WTC11 (cell line): Measurements from ENCODE around the gene TRPV5. TPM values are rescaled to one million over a fixed set of nuclear protein-coding genes. Genes with fewer than 3 reads are reported as not detected.

Experiments
- ATAC-seq: fragments of 200-7000 bp; cut with Tn5 transposase; 2 replicates; pipeline ENCODE4 v1.10.0; 2021; ENCODE audit warnings: mild to moderate bottlenecking, moderate library complexity
- CTCF ChIA-PET: fragments of 300-600 bp; sonication (Branson Sonifier 250); formaldehyde crosslinking; loops from one replicate; lab custom pipeline; 2021; ENCODE audit warnings: antibody characterized with exemption; lab: Charles Lee
- POLR2A ChIA-PET: fragments of 350-600 bp; sonication (Branson Sonifier 250); formaldehyde crosslinking; loops from one replicate; lab custom pipeline; 2021; ENCODE audit warnings: antibody characterized with exemption; lab: Charles Lee
- DNase-seq: peaks from one replicate; pipeline ENCODE4 v3.0.0; 2021; ENCODE audit warnings: low spot score
- H3K27ac Mint-ChIP-seq: 2 replicates; pipeline ENCODE4 v1.8.0; 2021; ENCODE audit warnings: mixed read lengths
- H3K27me3 Mint-ChIP-seq: 2 replicates; pipeline ENCODE4 v1.8.0; 2021; ENCODE audit warnings: low read depth, mild to moderate bottlenecking, moderate library complexity, mixed read lengths
- H3K36me3 Mint-ChIP-seq: 2 replicates; pipeline ENCODE4 v1.8.0; 2021; ENCODE audit warnings: mixed read lengths
- H3K4me1 Mint-ChIP-seq: 2 replicates; pipeline ENCODE4 v1.8.0; 2022; ENCODE audit warnings: mixed read lengths
- H3K4me3 Mint-ChIP-seq: 2 replicates; pipeline ENCODE4 v1.8.0; 2021; ENCODE audit warnings: mild to moderate bottlenecking, moderate library complexity, mixed read lengths
- H3K9me3 Mint-ChIP-seq: 2 replicates; pipeline ENCODE4 v1.8.0; 2021; ENCODE audit warnings: mixed read lengths
- ATF1 ChIP-seq: sonication (generic); formaldehyde crosslinking; IDR thresholded peaks from 2 replicates; pipeline ENCODE4 v1.8.1; 2023; ENCODE audit warnings: mild to moderate bottlenecking, moderate library complexity, missing genetic modification reagents
- CTCF ChIP-seq: fragments of 200-600 bp; IDR thresholded peaks from 2 replicates; pipeline ENCODE4 v1.8.0; 2022; ENCODE audit warnings: antibody characterized with exemption
- ELF4 ChIP-seq: sonication (generic); formaldehyde crosslinking; IDR thresholded peaks from 2 replicates; pipeline ENCODE4 v1.8.1; 2022; ENCODE audit warnings: low read depth, mild to moderate bottlenecking, moderate library complexity, missing genetic modification reagents
- EMX1 ChIP-seq: fragments of 250-450 bp; sonication (Bioruptor Pico); IDR thresholded peaks from 2 replicates; pipeline ENCODE4 v1.8.0; 2021; ENCODE audit warnings: mild to moderate bottlenecking
- ERG ChIP-seq: fragments of 250-450 bp; sonication (Bioruptor Pico); IDR thresholded peaks from 2 replicates; pipeline ENCODE4 v1.8.0; 2021; ENCODE audit warnings: mild to moderate bottlenecking
- FOXP4 ChIP-seq: sonication (generic); formaldehyde crosslinking; IDR thresholded peaks from 2 replicates; pipeline ENCODE4 v1.8.0; 2022; ENCODE audit warnings: mild to moderate bottlenecking, missing genetic modification reagents
- IRF1 ChIP-seq: sonication (generic); formaldehyde crosslinking; IDR thresholded peaks from 2 replicates; pipeline ENCODE4 v1.8.0; 2023; ENCODE audit warnings: missing genetic modification reagents
- IRF2 ChIP-seq: sonication (generic); formaldehyde crosslinking; IDR thresholded peaks from 2 replicates; pipeline ENCODE4 v1.8.0; 2022; ENCODE audit warnings: low read depth, missing genetic modification reagents, borderline replicate concordance
- NR2C2 ChIP-seq: sonication (generic); formaldehyde crosslinking; IDR thresholded peaks from 2 replicates; pipeline ENCODE4 v1.8.0; 2022; ENCODE audit warnings: mild to moderate bottlenecking, missing genetic modification reagents
- RELA ChIP-seq: sonication (generic); formaldehyde crosslinking; IDR thresholded peaks from 2 replicates; pipeline ENCODE4 v1.8.1; 2022; ENCODE audit warnings: missing genetic modification reagents, mild to moderate bottlenecking, borderline replicate concordance
- SMAD4 ChIP-seq: sonication (generic); formaldehyde crosslinking; IDR thresholded peaks from 2 replicates; pipeline ENCODE4 v1.8.0; 2022; ENCODE audit warnings: mild to moderate bottlenecking, missing genetic modification reagents
- TEAD4 ChIP-seq: sonication (generic); formaldehyde crosslinking; IDR thresholded peaks from 2 replicates; pipeline ENCODE4 v1.8.0; 2022; ENCODE audit warnings: mild to moderate bottlenecking, missing genetic modification reagents
- USF1 ChIP-seq: sonication (generic); formaldehyde crosslinking; IDR thresholded peaks from 2 replicates; pipeline ENCODE4 v1.8.0; 2022; ENCODE audit warnings: mild to moderate bottlenecking, missing genetic modification reagents
- USF2 ChIP-seq: sonication (generic); formaldehyde crosslinking; IDR thresholded peaks from 2 replicates; pipeline ENCODE4 v1.8.1; 2023; ENCODE audit warnings: mild to moderate bottlenecking, missing genetic modification reagents, moderate library complexity
- ZNF219 ChIP-seq: sonication (generic); formaldehyde crosslinking; IDR thresholded peaks from 2 replicates; pipeline ENCODE4 v1.8.0; 2023; ENCODE audit warnings: missing genetic modification reagents, mild to moderate bottlenecking, borderline replicate concordance
- ZNF281 ChIP-seq: sonication (generic); formaldehyde crosslinking; IDR thresholded peaks from 2 replicates; pipeline ENCODE4 v1.8.0; 2023; ENCODE audit warnings: mild to moderate bottlenecking, missing genetic modification reagents
- ZNF396 ChIP-seq: fragments of 250-450 bp; sonication (Bioruptor Pico); IDR thresholded peaks from 2 replicates; pipeline ENCODE4 v1.8.0; 2021; ENCODE audit warnings: mild to moderate bottlenecking, moderate library complexity, borderline replicate concordance
- ZNF416 ChIP-seq: fragments of 250-450 bp; sonication (Bioruptor Pico); IDR thresholded peaks from 2 replicates; pipeline ENCODE4 v1.9.0; 2021; ENCODE audit warnings: mild to moderate bottlenecking, inconsistent platforms
- ZNF532 ChIP-seq: fragments of 250-450 bp; sonication (Bioruptor Pico); IDR thresholded peaks from 2 replicates; pipeline ENCODE4 v1.9.0; 2021; ENCODE audit warnings: mild to moderate bottlenecking, borderline replicate concordance
- total RNA-seq: library from RNA; stranded (reverse); gene quantifications from 3 replicates; pipeline ENCODE4 v1.2.3, GENCODE V29; 2021

The TRPV5 gene
- total RNA-seq, 1 experiment from 2014 or later, result not detected

GRCh38 chr7:142894112-142894984, 39.2 kb downstream of the TRPV5 start:
- Mint-ChIP-seq H3K27ac (no peak overlapping the region), H3K36me3 (no peaks in the 10 kb centered on the region), H3K27me3 (no peaks in the 10 kb centered on the region; the same call in 1 of the 2 replicates), H3K9me3 (peaks cover 7% of the 10 kb centered on the region)
- ChIA-PET CTCF (interaction anchor here (1.3 to 1.5 kb wide), 3 partner anchors 9 to 21 kb away, joined by 5 to 7 read pairs (median 6); partner anchors contain the start of gene TRPV6), POLR2A (no interaction called here)
- no peak for DNase-seq
- no peak for TF ChIP-seq CTCF
- TF ChIP-seq ERG (CRISPR knock-in tag), result no peak
- TF ChIP-seq ZNF281 (CRISPR knock-in tag), result no peak
- TF ChIP-seq IRF2 (CRISPR knock-in tag), result no peak
- no peak for TF ChIP-seq FOXP4 (CRISPR knock-in tag)
- TF ChIP-seq USF1 (CRISPR knock-in tag), result no peak
- TF ChIP-seq ZNF219 (CRISPR knock-in tag), result no peak
- no peak for TF ChIP-seq ELF4 (CRISPR knock-in tag)
- no peak for TF ChIP-seq ZNF416 (CRISPR knock-in tag)
- TF ChIP-seq NR2C2 (CRISPR knock-in tag), result no peak
- TF ChIP-seq ZNF396, result no peak
- TF ChIP-seq SMAD4, result no peak
- no peak for TF ChIP-seq IRF1 (CRISPR knock-in tag)
- TF ChIP-seq RELA (CRISPR knock-in tag), result no peak
- TF ChIP-seq ZNF532 (CRISPR knock-in tag), result no peak
- no peak for TF ChIP-seq USF2 (CRISPR knock-in tag)
- no peak for TF ChIP-seq ATF1 (CRISPR knock-in tag)
- no peak for TF ChIP-seq EMX1
- TF ChIP-seq TEAD4 (CRISPR knock-in tag), result no peak
- TF ChIP-seq, all 79 proteins: peak for 0
- no peak for ATAC-seq
- no peak overlapping the region for H3K4me3 Mint-ChIP-seq
- peaks cover 8% of the 10 kb centered on the region for H3K4me1 Mint-ChIP-seq
